SH-SY5Y (cell line): ENCODE data around the gene TBC1D9B.

Experiments used
- GATA2 ChIP-seq: IDR thresholded peaks from 2 replicates; pipeline ENCODE4 v1.6.1; 2011; ENCODE audit warnings: mild to moderate bottlenecking, low read depth, low read length
- GATA3 ChIP-seq: IDR thresholded peaks from 2 replicates; pipeline ENCODE4 v1.6.1; 2011; ENCODE audit warnings: low read depth, mild to moderate bottlenecking, low read length, moderate library complexity

DNA sequence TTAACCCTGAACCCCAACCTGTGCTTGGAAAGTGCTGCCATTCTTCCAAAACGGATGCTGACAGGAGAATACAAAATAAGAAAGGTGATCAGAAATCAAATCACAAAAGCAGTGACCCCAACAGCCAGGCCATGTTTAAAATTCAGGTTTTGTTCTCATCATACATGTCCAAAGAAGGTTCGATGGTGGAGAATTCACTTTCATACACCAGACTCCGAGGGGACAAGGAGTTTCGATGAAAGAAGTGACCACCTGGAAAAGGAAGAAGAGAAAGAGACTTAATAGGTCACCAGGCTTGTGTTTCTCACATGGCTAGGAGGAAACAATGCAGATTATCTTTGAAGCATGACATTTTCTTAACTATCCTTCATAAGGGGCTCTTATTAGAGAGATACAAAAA is 12.5 kb upstream of the TBC1D9B start:
- TF ChIP-seq GATA3: no peak
- TF ChIP-seq GATA2: no peak
